Measurements from ENCODE around the gene SPRN.

GRCh38 chr10:133461841-133462240 lies 37.4 kb upstream of the SPRN start:
- TF ChIP-seq, protein P1, sequence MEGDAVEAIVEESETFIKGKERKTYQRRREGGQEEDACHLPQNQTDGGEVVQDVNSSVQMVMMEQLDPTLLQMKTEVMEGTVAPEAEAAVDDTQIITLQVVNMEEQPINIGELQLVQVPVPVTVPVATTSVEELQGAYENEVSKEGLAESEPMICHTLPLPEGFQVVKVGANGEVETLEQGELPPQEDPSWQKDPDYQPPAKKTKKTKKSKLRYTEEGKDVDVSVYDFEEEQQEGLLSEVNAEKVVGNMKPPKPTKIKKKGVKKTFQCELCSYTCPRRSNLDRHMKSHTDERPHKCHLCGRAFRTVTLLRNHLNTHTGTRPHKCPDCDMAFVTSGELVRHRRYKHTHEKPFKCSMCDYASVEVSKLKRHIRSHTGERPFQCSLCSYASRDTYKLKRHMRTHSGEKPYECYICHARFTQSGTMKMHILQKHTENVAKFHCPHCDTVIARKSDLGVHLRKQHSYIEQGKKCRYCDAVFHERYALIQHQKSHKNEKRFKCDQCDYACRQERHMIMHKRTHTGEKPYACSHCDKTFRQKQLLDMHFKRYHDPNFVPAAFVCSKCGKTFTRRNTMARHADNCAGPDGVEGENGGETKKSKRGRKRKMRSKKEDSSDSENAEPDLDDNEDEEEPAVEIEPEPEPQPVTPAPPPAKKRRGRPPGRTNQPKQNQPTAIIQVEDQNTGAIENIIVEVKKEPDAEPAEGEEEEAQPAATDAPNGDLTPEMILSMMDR (IDR thresholded peaks at IDR 0.05; ENCODE audit: low read depth, low read length), result no peak
- TF ChIP-seq MAX (IDR thresholded peaks at IDR 0.05; ENCODE audit: low read depth, low read length) (no peak), POLR2A (IDR thresholded peaks at IDR 0.05; ENCODE audit: extremely low read depth, insufficient read length) (no peak)
